ENCODE measurements around the gene DCAF12. TPM values are rescaled to one million over a fixed set of nuclear protein-coding genes. Genes with fewer than 3 reads are reported as not detected.
A peak's percentile ranks its signal among the peaks of the same experiment; 100 is the strongest.

Gene DCAF12
- total and polyA plus RNA-seq, 2 of the 13 experiments (the other 11 are each of a cell fraction or from before 2014, with no cell fraction given) = 26.8 to 37.4 TPM

DNA sequence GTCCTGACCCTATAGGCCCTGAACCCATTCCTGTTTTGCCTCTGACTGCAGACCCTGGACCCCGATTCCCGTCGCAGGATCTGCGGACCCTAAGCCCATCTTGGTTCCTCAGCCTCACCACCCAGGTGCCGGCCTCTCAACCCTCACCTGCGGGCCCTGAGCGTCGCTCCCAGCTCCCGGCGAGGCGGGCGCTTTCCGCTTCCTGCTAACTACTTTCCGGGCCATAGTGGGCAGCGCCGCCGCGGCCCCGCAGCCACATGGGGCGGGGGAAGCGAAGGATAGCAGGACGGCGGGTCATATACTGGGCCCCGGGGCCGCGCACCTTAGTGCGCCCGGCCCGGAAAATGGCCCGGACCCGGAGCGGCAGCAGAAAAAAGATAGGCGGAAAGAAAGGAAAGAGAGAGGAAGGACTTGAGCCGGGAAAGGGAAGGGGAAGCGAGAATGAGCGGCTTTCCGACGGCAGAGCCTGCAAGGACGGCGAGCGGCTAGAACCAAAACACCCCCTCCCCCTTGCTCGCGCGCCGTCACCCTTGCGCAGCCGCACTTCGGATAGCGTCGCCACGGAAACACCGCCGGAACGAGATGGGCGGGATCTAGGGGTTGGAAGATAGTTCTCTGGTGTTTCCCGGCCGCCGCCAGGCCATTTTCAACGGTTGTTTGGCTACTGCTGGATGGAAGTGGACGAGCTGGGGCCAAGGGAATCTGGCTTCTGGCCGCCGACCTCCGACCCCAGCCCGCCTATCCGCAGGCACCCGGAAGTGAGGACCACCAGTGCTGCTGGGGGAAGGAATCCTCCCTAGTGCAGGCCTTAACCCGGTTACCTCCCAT is at the start of gene DCAF12 (continued):
- no peak for TF ChIP-seq HNRNPUL1 (IDR thresholded peaks at IDR 0.05; ENCODE audit: low read depth, low read length)
- no peak for TF ChIP-seq ZNF207 (IDR thresholded peaks at IDR 0.05; ENCODE audit: borderline replicate concordance)
- TF ChIP-seq ZNF788 (CRISPR knock-in tag; IDR thresholded peaks at IDR 0.05; ENCODE audit: borderline replicate concordance) = peak; percentile 65; the same call in 1 of the 2 replicates
- TF ChIP-seq SYNCRIP (IDR thresholded peaks at IDR 0.05; ENCODE audit: insufficient read depth, low read depth, low read length) = no peak
- TF ChIP-seq ZMYM2 (CRISPR knock-in tag; IDR thresholded peaks at IDR 0.05) = no peak
- TF ChIP-seq, protein P1, sequence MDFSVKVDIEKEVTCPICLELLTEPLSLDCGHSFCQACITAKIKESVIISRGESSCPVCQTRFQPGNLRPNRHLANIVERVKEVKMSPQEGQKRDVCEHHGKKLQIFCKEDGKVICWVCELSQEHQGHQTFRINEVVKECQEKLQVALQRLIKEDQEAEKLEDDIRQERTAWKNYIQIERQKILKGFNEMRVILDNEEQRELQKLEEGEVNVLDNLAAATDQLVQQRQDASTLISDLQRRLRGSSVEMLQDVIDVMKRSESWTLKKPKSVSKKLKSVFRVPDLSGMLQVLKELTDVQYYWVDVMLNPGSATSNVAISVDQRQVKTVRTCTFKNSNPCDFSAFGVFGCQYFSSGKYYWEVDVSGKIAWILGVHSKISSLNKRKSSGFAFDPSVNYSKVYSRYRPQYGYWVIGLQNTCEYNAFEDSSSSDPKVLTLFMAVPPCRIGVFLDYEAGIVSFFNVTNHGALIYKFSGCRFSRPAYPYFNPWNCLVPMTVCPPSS (IDR thresholded peaks at IDR 0.05) = no peak
- TF ChIP-seq, protein P2, sequence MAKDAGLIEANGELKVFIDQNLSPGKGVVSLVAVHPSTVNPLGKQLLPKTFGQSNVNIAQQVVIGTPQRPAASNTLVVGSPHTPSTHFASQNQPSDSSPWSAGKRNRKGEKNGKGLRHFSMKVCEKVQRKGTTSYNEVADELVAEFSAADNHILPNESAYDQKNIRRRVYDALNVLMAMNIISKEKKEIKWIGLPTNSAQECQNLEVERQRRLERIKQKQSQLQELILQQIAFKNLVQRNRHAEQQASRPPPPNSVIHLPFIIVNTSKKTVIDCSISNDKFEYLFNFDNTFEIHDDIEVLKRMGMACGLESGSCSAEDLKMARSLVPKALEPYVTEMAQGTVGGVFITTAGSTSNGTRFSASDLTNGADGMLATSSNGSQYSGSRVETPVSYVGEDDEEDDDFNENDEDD (CRISPR knock-in tag; IDR thresholded peaks at IDR 0.05; ENCODE audit: borderline replicate concordance) = peak; percentile 67; the same call in 1 of the 2 replicates
- TF ChIP-seq FOXP1 (IDR thresholded peaks at IDR 0.05) = no peak
- no peak for TF ChIP-seq FOXP1 (CRISPR knock-in tag; IDR thresholded peaks at IDR 0.05)
- no peak for TF ChIP-seq ZNF766 (CRISPR knock-in tag; IDR thresholded peaks at IDR 0.05; ENCODE audit: borderline replicate concordance)
- TF ChIP-seq, protein P3, sequence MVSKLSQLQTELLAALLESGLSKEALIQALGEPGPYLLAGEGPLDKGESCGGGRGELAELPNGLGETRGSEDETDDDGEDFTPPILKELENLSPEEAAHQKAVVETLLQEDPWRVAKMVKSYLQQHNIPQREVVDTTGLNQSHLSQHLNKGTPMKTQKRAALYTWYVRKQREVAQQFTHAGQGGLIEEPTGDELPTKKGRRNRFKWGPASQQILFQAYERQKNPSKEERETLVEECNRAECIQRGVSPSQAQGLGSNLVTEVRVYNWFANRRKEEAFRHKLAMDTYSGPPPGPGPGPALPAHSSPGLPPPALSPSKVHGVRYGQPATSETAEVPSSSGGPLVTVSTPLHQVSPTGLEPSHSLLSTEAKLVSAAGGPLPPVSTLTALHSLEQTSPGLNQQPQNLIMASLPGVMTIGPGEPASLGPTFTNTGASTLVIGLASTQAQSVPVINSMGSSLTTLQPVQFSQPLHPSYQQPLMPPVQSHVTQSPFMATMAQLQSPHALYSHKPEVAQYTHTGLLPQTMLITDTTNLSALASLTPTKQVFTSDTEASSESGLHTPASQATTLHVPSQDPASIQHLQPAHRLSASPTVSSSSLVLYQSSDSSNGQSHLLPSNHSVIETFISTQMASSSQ (IDR thresholded peaks at IDR 0.05; ENCODE audit: low read depth) = no peak
- TF ChIP-seq, protein P3 (CRISPR knock-in tag; IDR thresholded peaks at IDR 0.05; ENCODE audit: borderline replicate concordance) = peak; percentile 43; the same call in 1 of the 2 replicates
- TF ChIP-seq JUNB (CRISPR knock-in tag; IDR thresholded peaks at IDR 0.05; ENCODE audit: borderline replicate concordance) = peak; percentile 39; the same call in 1 of the 2 replicates
- no peak for TF ChIP-seq ZNF10 (CRISPR knock-in tag; IDR thresholded peaks at IDR 0.05; ENCODE audit: borderline replicate concordance, low read depth)
- TF ChIP-seq ZNF761 (CRISPR knock-in tag; conservative IDR thresholded peaks at IDR 0.05) = peak; percentile 76; the same call in 1 of the 2 replicates
- TF ChIP-seq ZZZ3 (CRISPR knock-in tag; IDR thresholded peaks at IDR 0.05; ENCODE audit: borderline replicate concordance) = no peak; the same call in 1 of the 2 replicates
- no peak for TF ChIP-seq CENPX (CRISPR knock-in tag; IDR thresholded peaks at IDR 0.05)
- peak; percentile 40; the same call in 1 of the 2 replicates for TF ChIP-seq ZFP37 (CRISPR knock-in tag; IDR thresholded peaks at IDR 0.05; ENCODE audit: borderline replicate concordance)
- no peak for TF ChIP-seq HHEX (CRISPR knock-in tag; IDR thresholded peaks at IDR 0.05)
- peak; percentile 96 for TF ChIP-seq ZFX (CRISPR knock-in tag; IDR thresholded peaks at IDR 0.05; ENCODE audit: low read depth)
- TF ChIP-seq NCOR1 (IDR thresholded peaks at IDR 0.05; ENCODE audit: borderline replicate concordance, low read length) = no peak
- no peak for TF ChIP-seq ZNF713 (CRISPR knock-in tag; IDR thresholded peaks at IDR 0.05)
- TF ChIP-seq ZSCAN9 (CRISPR knock-in tag; IDR thresholded peaks at IDR 0.05; ENCODE audit: borderline replicate concordance) = no peak
